GM21737 (cell line): ENCODE data around the gene UNC80.
A peak's percentile ranks its signal among the peaks of the same experiment; 100 is the strongest.

Experiments
- ATAC-seq: cut with Tn5 transposase; IDR thresholded peaks from one replicate; pipeline ENCODE4 v1.9.1; 2021; ENCODE audit warnings: mild to moderate bottlenecking, moderate library complexity; ENCODE audit not compliant: unreplicated experiment

The UNC80 gene

DNA sequence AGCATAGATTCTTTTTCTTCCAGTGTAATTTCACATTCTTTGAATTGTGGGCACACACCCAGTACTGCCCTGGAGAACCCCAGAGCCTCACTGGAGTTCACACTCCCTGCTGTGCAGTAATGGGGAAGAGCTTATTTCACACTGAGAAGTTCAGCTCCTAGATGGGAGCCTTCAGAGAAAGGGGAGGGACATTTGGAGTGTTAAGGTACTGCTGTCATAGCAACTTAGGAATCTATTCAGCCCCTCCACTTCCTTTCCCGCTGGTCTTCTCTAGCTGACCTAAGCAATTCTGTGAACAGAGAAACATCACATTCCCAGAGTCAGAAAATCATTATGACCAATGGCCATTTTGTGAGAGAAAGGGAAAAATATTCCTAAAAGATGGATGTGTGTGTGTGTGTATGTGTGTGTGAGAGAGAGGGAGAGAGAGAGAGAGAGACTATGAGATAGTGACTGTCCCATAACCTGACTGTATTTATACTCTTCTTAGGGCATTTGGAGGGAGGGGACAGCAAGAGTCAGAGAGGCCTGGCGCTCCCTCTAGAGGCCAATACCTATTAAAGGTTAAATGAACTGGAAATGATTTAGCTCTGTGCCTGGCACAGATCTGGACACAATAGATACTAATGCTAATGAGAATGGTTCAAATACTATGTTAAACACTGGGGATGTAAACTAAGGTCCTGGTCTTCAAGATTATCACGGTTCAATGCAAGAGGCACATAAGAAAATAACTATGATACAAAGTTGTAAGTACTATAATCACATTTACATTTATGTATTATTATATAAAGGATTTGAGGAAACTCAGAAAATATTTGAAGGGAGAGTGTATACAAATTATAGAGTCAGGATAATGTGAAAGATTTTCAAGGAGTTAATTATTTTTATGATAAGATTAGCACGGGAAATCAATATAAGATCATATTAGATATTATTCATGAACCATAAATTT is 189.3 kb downstream of the UNC80 start:
- peak; percentile 89 for ATAC-seq

DNA sequence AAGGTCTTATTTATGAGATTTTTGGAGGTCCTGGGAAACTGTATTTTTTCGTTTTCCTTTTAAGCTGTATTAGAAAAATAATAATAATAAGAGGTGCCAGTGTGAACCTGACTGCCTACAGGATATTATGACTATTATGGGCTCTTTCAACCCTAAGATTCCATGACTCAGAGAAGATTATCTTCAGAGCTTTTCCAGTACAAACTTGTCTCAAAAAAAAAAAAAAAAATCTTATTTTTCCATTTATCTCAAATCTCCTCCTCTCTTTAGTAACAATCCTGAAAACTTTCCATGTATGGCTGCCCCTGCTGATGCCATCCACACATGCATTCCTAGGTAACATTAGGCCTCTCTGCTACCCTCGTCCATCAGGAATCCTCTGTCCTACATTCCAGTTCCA is 194.1 kb downstream of the UNC80 start:
- ATAC-seq, result no peak

DNA sequence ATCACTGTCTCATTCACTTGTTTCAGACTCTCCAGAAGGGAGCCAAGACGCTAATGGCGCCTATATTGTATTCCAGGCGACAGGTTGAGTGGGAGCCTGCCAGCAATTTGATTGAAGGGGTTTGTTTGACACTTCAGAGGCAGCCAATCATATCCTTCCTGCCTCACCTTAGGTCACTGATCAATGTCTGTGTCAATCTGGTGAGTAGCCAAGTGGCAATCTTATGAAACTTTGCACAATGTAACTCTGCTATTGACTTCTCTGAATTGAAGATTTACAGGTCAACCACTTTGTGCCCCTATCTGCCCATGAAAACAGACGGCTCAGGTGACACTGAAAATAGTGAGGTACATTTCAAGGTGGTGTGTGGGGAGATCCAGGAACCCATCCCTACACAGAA is 198.1 kb downstream of the UNC80 start:
- ATAC-seq, result no peak

GRCh38 chr2:209970271-209970670 is 198.6 kb downstream of the UNC80 start:
- ATAC-seq, result no peak

GRCh38 chr2:209970711-209971110 is 199.1 kb downstream of the UNC80 start:
- no peak for ATAC-seq

DNA sequence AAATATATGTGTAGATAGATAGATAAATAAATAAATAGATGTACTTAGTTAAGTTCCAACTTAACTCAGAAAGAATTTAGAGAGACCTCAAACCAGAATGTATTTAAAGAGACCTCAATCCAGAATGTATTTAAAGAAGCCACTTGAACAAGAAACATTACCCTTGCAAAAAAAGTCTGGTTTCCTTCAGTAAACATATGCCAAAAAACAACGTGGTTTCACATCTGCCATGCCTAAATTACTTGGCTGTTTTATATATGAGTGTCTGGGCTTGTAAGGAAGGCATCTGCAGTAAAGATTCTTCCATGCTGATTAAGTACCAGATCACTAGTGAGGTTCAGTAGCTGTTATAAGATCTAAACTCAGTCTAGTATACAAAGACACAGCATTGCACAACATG is 201.7 kb downstream of the UNC80 start:
- ATAC-seq, result no peak

GRCh38 chr2:209974576-209974975 is 202.9 kb downstream of the UNC80 start:
- ATAC-seq, result no peak

DNA sequence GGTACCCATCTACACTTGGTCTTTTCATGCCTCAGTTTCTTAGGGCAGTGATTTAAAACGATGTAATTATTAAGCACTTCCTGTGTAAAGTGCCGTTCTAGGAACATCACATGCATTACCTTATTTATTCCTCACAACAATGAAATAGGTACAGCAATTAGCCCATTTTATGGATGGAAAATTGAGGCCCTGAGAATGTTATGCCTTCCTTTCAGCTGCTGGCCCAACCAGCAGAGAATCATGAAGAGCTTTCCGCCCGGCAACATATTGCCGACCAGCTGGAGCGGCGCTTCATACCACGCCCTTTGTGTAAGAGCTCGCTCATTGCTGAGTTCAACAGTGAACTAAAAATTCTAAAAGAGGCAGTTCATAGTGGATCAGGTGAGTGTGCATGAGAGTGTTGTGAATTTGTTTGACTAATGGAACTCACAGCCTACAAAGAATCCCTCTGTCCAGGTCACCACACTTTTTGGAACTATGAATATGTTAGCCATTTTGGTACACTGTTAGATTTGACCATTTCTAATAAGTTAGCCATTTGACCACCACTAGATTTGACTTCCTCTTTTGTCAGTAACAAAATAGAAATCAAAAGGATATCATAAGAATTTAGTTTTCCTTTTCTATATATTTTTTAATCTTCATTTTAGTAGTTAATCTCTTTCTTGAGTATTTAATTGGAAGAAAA is 205.2 kb downstream of the UNC80 start:
- ATAC-seq, result peak; percentile 84

- peak; percentile 43 for ATAC-seq
Measured at GRCh38 chr2:209977386-209978239, 206.0 kb downstream of the UNC80 start.

DNA sequence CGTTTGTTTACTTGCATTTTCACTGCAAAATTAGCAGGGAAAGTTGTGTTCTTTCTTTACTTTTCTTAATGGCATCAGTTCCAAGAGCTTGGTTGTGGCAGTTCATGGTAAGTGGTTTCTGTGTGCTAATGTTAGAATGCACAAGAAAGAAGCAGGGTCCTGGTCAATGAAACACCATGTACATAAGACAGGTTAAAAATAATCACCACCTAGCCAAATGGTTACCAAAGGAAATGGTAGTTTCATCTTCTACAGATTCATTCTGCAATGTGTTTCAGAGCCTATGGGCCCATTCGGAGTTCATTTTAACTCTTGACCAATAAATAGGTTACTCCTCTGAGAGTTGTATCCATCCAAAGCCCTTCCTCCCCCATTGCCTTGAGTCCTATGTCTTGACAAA is 212.7 kb downstream of the UNC80 start:
- no peak for ATAC-seq

DNA sequence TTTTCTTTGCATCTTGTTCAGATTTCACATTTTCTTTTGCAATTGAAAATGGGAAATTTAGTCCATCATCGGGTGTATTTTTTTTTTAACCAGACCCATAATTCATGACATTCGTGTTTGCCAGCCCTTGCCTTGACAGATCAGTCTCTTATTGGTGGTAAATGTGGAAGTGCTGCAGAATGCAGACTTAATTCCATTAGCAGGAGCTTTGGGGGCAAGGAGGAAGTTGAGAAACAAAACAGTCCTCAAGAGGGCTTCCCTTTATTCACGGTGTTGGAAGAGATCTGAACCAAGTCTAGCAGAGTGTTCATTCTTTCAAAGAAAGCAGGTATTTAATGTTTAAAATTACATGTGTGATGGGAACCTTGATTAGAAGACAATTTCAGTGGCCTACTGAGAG is 214.2 kb downstream of the UNC80 start:
- ATAC-seq, result no peak

- no peak for ATAC-seq
Measured at GRCh38 chr2:209986415-209986814, 214.8 kb downstream of the UNC80 start.

DNA sequence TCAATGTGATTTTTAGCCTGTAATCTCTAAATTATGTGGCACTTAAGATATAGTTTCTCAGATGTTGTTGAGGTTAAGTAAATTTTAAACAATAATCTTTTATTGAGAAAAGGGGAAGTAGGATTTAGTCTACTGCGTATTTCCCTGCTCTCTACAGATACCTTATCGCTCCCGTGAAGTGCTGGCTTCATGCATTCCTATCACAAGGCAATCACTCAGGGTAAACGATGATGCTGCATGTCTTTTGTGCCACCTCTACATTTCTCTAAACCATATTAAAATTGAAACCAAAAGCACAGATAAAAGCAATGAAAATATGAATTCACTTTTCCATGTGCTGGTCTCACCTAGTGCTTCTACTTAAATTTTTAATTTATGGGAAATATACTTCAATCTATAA is 216.4 kb downstream of the UNC80 start:
- no peak for ATAC-seq

GRCh38 chr2:209990838-209991237 is 219.2 kb downstream of the UNC80 start:
- no peak for ATAC-seq

DNA sequence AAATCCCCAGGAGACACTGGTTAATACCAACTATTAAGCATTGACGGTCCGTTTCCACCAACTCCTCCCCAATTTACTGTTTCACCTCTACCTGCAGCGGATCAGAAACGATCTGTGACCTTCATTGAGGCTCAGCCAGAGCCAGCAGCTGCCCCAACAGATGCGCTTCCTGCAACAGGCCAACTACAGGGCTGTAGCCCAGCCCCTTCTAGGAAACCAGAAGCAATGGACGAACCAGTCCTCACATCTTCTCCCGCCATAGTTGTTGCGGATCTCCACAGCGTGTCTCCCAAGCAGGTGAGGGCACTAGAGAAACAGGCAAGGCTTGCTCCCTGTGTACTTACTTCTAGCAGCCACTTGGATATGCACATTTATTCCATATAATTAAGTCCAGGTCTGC is 222.3 kb downstream of the UNC80 start:
- no peak for ATAC-seq

DNA sequence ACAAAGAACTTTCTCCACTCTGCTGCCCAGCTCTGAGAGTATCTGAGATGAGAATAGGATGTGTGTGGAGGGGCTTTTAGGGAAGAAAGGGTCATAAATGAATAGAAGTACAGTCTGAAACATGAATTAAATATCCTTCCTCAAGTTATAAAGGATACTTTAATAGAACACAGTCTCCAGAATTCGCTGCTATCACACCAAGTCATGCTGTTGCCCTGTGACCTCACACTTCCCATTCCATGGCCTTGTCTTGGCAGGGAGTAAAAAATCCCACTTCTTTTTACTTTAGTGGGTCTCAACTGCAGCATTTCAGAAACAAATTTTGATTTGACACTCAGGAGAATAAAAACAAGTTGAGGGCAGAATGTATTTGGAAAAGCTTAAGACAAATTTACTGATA is 227.0 kb downstream of the UNC80 start:
- ATAC-seq, result no peak

DNA sequence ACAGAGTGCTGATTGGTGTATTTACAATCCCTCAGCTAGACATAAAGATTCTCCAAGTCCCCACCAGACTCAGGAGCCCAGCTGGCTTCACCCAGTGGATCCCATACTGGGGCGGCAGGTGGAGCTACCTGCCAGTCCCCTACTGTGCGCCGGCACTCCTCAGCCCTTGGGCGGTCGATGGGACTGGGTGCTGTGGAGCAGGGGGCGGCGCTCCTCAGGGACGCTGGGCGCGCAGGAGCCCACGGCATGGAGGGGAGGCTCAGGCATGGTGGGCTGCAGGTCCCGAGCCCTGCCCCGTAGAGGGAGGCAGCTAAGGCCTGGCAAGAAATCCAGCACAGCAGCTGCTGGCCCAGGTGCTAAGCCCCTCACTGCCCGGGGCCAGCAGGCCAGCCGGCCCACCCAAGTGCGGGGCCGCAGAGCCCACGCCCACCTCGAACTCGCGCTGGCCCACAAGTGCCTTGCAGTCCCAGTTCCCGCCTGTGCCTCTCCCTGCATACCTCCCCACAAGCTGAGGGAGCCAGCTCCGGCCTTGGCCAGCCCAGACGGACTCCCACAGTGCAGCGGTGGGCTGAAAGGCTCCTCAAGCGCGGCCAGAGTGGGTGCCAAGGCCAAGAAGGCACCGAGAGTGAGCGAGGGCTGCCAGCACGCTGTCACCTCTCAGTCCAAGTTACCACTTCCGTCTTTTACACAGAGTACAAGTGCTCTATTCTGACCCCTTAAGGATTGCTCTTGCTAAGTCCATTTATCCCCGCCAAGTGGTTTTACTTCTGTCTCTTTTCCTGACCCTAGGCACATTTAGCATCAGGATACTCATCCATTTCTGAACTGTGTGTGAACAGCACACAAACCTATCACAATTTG is 229.1 kb downstream of the UNC80 start:
- no peak for ATAC-seq

DNA sequence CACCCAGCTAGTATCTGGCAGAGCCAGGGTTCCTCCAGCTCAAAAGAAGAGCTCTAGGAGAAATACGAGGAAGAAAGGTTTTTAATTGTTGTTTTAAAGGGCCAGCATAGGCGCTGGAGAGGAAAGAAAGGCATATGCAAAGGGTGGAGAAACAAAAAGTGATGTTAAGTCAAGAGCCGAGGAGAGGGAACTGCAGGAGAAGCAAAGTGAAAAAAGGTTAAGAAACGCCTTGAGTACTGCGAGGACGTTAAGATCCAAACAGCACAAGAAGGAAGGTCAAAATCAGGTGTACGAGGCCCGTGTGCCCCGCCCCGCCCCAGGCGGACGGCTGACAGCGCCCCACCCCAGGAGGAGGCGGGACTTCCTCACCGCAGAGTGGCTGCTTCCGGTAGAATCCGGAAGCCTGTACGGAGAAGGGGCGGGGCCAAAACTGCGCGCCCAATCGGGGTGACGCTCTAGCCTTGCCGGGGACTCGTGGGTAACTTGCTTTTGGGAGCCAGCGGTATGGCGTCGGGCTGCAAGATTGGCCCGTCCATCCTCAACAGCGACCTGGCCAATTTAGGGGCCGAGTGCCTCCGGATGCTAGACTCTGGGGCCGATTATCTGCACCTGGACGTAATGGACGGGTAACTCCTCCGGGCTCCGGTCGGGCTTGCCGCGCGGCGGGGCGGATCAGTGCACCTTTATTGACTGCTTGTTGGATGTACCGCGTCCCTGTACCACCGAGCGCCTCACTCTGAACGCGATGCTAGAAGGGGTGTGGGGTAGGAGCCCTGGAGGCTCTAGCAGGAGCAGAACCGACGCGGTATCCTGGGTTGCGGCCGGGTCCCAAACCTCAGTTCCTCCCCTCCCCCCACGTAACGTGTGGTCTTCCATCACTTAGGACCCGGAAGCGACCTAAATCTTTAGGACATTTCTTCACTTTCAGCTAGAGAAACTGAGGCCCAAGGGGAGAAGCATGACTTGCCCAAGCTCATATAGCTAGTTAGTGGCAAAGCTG is 230.8 kb downstream of the UNC80 start, which contains the start of gene RPE:
TSS of gene RPE (plus strand) at position 481 of the 1,000 bp plus-strand sequence. CDS start at position 505, 24 bp downstream.
- ATAC-seq, result peak; percentile 99

DNA sequence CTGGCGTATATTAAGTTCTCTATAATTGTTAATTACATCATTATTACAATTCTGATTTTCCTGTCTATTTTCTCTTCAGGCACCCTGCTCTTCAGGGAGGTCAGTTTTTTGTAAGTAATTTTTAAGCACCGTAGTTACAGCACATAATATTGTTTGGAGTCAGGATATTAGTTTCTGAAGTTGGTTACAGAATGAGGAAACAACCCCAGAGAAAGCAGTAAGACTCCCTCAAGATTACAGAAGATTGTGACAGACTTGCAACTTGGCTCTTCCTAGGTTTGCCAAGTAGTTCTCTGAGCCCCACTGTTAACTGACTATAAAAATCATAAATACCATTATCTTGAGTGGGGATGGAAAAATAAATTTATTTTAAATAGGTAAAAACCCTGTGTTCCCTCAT is 231.7 kb downstream of the UNC80 start:
- ATAC-seq, result no peak
